Epithelial cell of esophagus (primary cell): ENCODE data around the gene PIK3C3.

Source experiments
- DNase-seq: peaks from one replicate; pipeline ENCODE4 v3.0.0; 2010; ENCODE audit warnings: low read depth
- H3K4me3 ChIP-seq: 2 replicates; pipeline ENCODE4 v1.5.1; 2011; ENCODE audit warnings: mild to moderate bottlenecking, low read length, control low read depth
- CTCF ChIP-seq: IDR thresholded peaks from 2 replicates; pipeline ENCODE4 v1.5.1; 2011; ENCODE audit warnings: low read depth, mild to moderate bottlenecking, low read length, control low read depth, inconsistent platforms; ENCODE audit not compliant: insufficient read depth; ENCODE audit errors: missing control alignments

PIK3C3 gene

GRCh38 chr18:41974796-41975201 lies 19.8 kb downstream of the PIK3C3 start:
- no peak for DNase-seq
- no peak overlapping the region for H3K4me3 ChIP-seq
- TF ChIP-seq CTCF: no peak

- no peak for TF ChIP-seq CTCF
- DNase-seq: no peak
- no peak overlapping the region for H3K4me3 ChIP-seq
Observed at GRCh38 chr18:41975284-41975683, 20.2 kb downstream of the PIK3C3 start.

GRCh38 chr18:41977233-41977632 lies 22.2 kb downstream of the PIK3C3 start:
- H3K4me3 ChIP-seq: no peak overlapping the region
- no peak for DNase-seq
- no peak for TF ChIP-seq CTCF

- TF ChIP-seq CTCF: no peak
- no peak overlapping the region for H3K4me3 ChIP-seq
- peak; percentile 51 for DNase-seq
Observed at GRCh38 chr18:41982942-41983660, 28.1 kb downstream of the PIK3C3 start.

- no peak for TF ChIP-seq CTCF
- no peak overlapping the region for H3K4me3 ChIP-seq
- no peak for DNase-seq
Observed at GRCh38 chr18:41985914-41986313, 30.9 kb downstream of the PIK3C3 start.

GRCh38 chr18:41989508-41989907 lies 34.5 kb downstream of the PIK3C3 start:
- TF ChIP-seq CTCF: no peak
- no peak overlapping the region for H3K4me3 ChIP-seq
- DNase-seq: no peak

- no peak for DNase-seq
- no peak overlapping the region for H3K4me3 ChIP-seq
- TF ChIP-seq CTCF: no peak
Observed at GRCh38 chr18:41992066-41992465, 37.0 kb downstream of the PIK3C3 start.
